Fibroblast of peridontal ligament (primary cell): Measurements from ENCODE around the gene NTRK1.

Source experiments
- DNase-seq: peaks from one replicate; pipeline ENCODE4 v3.0.0-alpha.2; 2010; ENCODE audit errors: extremely low read depth

NTRK1 gene

DNA sequence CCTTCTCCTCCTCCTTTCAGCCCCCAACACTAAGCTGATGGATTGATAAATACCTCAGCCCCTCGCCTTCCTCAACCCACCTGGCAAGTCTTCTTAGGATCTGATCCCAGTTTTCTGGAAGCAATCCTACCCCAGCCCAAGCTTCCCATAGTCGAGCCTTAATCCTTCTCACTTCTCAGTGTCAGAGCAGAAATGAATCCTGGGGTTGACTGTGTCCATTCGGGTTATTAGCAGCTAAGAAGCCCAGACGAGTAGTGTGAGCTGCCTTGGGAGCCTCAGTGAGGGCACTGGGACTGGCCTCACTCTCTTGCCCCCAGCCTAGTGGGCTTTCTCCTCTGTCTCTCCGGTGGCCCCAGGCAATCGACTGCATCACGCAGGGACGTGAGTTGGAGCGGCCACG is 20.4 kb downstream of the NTRK1 start:
- DNase-seq, result no peak

DNA sequence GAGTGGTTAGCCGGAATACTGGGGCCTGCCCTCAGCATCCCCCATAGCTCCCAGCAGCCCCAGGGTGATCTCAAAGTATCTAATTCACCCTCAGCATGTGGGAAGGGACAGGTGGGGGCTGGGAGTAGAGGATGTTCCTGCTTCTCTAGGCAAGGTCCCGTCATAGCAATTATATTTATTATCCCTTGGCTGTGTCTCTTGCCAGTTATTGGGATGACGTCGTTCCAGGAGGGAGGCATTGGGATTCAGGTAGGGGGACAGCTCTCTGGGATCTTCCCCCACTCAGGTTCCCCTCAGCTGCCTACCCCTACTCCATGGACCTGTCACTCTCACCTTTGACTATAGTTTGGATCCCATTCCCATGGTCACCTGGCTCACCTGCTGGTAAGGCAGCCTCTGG is 21.0 kb downstream of the NTRK1 start:
- no peak for DNase-seq

DNA sequence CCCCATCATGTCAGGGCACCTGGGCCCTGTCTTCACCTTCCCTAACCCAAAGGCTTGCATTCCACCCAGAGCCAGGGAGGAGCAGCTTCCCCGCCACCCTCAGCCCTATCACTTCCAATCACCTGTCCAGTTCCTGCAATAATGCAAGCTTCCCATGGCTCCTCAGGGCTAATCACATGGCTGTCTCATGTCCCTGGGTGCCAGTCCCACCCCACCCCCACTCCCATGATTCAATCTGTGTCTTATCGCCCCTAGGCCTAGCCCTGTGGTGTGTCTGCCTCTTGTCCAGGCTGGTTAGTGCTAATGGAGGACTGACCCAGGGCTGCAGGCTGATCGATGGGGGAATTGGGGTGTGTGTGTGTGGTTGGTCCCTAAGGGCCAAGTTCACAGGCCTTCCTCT is 21.9 kb downstream of the NTRK1 start:
- no peak for DNase-seq

DNA sequence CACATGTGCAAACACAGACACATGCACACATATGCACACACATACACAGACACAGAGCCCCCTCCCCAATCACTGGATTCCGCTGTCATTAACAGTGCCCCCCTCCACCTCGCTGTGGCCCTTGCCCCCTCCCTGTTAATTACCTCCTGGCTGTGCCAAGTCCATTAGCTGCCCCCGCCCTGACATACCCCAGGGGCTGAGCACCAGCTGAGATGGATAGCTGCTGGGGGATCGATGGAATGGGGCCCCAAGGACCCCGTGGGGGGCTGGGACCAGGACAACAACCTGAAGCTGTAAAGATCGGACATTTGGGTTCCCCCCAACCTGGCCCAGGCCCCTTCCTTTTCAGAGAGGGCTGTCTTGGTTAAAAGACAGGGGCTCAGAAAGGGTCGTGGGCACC is 23.3 kb downstream of the NTRK1 start:
- no peak for DNase-seq

DNA sequence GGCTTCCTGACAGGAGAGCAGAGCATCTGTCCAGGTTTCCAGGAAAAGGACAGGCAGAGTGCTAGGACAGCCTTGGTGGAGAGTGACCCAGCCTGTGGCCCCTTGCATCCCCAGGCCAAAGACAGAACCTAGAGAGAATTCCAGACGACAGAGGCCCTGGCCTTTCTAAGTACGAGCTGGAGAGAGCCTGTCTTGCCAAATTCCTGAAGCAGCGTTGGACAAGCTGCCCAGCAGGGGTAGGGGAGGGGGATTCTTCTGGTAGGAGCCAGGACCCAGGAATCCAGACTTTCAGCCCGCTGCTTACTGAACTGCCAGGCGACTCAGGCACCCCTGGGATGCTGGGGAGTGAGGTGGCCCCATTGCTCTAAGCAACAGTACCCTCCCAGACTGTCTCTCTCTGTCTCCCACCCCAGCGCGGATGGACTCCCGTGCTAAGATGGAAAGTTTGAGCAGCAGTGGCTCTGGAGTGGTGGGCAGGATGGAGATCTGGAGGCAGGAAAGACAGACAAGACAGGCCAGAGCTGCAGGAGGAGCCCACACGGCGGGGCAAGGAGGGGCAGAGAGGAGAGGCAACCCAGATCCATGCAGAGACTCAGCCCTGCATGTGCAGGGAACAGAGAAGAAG is 24.0 kb downstream of the NTRK1 start:
- DNase-seq, result no peak

DNA sequence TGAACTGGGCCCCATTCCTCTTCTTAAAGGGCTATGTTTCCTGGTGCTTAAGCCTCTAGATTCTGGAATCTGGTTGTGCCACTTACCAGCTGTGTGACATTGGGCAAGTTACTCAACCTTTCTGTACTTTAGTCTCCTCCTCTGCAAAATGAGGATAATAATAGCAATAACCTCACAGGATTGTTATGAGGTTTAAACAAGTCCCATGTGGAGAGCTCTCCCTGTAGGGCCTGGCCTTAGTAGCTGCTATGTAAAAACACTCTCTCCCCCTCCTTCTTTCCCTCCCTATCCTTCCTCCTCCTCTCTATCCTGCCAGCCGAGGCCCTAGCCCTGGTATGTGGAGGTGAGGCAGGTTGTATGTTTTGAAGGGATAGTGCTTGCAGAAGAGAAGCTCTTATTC is 24.6 kb downstream of the NTRK1 start:
- DNase-seq, result peak; percentile 62

DNA sequence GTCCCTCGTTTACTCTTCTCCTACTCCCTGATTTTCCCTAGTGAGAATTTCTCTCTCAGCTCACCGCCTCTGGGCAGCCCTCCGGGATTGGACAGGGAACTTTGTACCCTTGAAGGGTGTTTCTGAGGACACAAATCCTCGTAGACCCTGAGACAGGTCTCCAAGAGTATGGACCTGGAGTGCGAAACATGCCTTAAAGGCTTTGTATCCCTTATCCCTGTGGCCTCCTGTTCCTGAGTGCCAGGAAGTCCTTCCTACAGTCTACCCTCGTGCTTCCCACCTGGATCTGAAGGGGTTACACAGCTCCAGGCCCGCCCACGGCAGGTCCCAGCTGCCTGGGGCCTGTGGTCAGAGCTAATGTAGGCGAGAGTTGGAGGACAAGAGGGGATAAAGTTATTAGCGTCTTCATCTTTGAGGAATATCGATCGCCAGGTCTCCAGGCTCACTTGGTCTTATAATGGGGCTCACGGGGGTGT is 25.3 kb downstream of the NTRK1 start:
- no peak for DNase-seq

DNA sequence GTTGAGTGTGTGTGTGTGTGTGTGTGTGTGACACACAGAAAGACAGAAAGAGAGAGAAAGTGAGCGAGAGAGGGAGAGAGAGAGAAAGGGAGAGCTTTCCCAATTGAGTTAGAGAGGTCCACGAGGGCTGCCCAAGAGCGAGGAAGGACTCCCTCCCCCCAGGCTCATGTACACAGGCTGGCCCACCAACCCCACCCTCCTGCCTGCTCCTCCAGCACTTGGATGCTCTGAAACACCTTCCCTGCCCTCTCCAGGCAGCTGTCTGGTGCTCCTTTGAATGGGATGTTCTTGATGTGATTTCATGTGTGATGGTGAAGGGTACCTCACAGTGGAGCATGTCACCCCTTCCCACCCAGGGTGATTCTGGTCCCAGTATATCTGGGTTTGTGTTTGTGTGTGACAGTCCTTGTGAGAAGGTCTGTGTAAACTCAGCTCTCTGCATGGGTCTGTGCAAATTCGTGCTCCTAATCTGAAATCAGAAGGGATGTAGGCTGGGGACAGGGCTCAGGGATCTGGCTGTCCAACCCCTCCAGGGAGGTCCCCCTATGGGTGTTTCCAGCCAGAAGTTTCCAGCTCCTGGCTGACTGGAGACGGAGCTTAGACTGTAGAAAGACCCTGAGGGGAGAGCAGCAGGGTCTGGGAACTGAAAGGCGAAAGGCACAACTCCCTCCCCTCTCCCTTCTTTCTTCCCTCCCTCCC is 26.1 kb downstream of the NTRK1 start:
- DNase-seq, result no peak

DNA sequence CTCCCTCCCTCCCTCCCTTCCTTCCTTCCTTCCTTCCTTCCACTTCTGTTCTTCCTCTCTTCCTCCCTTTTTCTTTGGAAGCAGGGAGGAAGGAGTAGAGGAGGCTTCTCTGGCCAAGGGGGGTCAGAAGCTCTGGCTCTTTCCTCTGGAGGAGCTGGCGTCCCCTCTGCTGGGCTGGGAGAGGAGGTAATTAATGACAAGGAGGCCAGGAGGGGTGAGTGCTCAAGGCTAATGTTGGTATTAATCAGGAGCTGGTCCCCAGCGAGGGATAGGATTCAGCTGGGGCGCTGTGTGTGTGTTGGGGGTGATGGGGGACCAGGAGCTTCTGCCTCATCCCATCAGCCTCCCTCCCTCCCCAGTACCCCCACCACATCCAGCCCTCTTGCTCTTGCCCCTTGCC is 26.7 kb downstream of the NTRK1 start:
- DNase-seq, result no peak

DNA sequence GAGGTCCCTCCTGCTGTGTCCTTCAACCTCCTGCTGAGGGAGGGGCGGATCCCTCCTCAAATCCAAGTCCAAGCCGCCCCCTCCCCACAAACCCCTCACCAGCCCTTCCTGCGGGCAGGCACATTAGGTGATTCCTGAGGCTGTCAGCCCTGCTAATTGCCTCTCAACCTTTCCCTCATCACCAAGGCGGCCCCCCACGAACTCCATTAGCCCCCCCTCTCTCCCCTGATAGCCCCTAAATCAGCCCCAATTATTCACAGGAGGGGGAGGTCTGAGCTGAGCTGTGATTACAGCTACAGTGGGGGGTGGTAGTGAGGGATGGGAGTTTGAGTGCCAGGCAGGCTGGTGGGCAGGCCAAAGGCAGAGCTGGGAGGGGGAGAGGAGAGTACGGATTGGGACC is 27.1 kb downstream of the NTRK1 start:
- DNase-seq, result no peak

DNA sequence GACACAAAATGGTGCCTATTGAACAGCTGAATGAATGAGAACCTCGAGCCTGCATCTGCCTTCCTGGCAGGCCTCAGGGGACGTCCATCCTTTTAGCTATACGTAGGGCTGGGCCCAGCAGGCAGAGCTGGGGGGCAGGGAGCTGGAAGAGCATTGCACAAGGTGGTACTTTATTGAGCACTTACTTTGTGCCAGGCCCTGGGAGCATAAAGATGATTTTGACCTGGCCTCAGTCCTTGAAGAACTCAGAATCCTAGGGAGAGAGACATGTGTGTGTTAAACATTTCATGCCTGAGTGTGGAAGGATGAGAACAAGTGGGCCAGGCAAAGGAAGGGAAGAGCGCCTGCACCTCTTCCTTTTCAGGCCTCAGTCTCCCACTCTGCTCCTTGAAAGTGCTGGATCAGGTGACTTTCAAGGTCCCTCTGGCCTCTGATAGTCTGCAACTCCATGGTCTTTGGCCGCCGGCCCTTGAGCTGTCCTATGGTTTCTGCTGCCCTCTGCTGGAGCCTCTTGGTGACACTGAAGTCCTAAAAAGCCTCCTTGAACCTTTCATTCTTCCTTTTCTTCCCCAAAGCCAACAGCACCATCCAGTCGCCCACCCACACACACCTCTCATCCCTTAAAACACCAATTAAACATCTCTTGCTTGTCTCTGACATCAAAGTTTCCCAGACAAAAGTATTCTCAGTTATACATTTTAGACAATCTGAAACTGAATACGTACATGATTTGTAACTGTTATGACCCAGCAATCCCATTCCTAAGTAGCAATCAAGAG is 29.3 kb downstream of the NTRK1 start:
- peak; percentile 89 for DNase-seq

DNA sequence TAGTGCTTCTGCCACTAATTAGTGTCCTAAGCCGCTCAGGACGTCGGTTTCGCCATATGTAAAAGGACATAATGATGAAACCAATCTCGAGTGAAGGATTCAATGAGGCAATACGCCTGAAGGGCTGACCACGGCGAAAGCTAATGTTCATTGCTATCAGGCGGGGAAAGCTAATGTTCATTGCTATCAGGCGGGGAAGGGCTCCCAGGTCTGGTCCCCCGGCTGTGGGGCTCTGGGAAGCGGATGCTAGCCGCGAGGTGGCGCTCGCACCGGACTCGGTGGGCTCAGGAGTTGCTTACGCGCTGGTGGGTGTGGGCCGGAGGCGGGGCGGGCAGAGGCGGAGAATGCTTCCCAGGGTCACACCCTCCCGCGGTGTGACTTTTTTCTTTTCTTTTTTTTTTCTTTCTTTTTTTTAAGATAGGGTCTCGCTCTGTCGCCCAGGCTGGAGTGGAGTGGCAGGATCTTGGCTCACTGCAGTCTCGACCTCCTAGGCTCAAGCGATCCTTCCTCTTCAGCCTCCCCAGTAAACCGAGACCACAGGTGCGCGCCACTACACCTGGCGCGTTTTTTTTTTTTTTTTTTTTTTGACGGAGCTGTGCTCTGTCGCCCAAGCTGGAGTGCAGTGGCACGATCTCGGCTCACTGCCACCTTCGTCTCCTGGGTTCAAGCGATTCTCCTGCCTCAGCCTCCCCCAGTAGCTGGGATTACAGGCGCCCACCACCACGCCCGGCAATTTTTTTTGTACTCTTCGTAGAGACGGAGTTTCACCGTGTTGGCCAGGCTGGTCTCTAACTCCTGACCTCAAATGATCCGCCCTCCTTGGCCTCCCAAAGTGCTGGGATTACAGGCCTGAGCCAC is 31.8 kb downstream of the NTRK1 start:
- peak; percentile 86 for DNase-seq

DNA sequence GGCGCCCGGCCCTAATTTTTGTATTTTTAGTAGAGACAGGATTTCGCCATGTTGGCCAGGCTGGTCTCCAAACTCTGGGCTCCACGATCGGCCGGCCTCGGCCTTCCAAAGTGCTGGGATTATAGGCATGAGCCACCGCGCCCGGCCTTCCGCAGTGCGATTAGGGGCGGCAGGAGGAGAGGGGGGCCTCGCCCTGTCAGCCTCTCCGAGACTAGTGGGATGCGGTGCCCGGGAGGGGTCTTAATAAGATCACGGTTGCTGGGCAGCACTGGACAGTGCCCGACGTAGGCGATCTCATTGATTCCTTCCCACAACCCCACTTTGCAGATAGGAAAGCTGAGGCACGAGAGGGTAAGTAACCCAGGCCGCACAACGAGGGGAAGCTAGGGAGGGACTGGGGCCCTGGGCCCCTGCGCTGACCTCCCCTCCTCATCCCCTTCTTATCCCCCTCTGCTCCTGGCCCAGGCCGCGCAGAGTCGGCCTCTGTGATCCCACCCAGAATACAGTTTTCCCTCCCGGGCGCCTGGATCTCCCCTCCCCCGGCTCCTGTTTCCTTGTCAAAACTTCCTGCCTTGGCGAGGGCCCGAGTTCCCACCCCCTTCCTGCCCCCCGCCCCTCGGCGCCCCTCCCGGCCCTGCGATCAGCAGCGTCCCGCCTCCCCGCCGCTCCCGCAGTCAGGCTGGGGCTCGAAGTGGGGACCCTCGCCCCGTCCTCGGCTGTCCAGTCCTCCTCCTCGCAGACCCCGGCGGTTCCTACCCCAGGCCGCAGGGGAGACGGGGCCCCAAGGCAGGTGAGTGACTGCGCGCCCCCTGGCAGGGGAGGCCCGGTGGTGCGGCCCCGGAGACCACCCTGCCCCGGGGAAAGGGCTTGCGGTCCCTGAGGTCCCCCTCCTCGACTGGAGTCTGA is 32.6 kb downstream of the NTRK1 start, which contains the start of gene PEAR1:
PEAR1 (plus strand) TSS at position 671 of the 906 bp plus-strand sequence. CDS start 10,209 bp downstream, outside the sequence.
- no peak for DNase-seq

DNA sequence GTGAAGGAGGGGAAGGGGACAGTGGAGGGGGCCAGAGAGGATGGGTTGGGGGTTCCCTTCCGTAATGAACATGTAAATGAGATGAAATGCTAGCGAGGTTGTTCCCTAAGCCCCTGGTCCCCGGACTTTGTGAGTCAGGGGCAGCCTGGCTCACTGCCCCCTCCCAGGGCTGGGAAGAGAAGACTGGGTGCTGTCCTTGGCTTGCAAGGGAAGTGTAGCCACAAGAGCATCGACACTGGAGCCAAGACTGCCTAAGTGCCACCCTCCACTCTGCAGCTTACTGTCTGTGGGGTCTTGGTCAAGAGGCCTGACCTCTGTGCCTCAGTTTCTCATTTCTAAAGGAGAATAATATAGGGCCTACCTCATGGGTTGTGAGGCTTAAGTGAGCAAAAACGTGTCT is 33.3 kb downstream of the NTRK1 start:
- DNase-seq, result no peak

DNA sequence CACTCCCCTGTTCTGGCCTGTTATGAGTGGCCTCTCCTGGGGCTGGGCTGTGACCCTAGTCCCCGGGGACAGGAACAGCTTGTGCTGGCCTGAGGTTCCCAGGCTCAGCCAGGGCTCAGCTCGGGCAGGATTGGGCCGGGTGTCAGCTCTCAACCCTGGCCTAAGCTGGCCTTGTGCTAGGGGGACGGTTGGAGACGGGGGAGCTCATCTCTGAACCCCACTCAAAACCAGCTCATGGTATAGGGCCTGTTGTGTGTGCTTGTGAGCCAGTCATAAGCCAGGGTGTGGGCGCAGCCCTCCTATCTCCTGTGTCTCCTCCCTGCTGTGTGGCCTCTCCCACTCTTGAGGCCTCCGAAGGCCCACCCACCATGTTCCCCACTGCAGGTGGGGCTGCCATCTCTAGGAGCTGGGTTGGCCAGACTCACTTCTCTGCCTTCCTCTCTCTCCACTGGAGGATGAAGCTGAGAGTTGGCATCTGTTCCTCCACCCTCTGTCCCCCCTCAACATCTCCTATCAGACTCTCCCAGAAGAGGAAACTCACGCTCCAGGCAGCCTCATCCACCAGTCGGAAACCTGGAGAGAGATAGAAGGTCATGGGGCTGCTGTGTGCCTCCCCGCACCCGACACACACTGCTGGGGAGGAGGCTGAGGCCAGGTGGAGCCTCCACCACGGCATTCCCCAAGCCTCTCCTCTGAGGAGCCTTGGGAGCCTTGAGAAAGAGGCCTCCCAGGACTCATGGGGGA is 34.2 kb downstream of the NTRK1 start:
- DNase-seq, result peak; percentile 55

DNA sequence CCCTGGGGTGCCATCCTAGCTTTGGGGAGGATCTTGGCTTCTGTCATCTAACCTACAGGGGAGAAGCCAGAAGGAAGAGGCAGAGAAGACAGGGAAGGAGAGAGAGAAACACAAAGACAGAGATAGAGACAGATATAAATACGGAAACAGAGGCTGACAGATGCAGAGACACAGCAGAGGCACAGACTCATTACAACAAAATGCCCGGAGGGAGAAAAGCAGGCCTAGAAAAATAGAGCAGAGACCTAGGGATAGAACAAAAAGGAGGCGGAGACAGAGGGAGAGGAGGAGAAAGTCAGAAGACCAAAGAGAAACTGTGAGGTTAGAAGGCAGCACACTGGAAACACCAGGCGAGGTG is 34.8 kb downstream of the NTRK1 start:
- peak; percentile 52 for DNase-seq

DNA sequence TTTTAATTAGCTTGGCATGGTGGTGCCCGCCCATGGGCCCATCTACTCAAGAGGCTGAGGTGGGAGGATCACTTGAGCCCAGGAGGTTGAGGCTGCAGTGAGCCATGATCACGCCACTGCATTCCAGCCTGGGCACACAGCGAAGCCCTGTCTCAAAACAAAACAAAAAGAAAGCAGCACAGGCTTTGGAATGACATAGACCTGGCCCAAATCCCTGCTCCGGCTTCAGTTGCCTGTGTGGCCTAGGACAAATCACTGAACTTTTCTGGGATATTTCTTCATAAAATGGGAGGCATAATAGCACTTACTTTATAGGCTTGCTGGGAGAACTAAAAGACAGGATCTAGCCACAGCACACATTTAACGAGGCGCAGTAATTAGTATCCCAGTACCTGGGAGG is 35.3 kb downstream of the NTRK1 start:
- no peak for DNase-seq

DNA sequence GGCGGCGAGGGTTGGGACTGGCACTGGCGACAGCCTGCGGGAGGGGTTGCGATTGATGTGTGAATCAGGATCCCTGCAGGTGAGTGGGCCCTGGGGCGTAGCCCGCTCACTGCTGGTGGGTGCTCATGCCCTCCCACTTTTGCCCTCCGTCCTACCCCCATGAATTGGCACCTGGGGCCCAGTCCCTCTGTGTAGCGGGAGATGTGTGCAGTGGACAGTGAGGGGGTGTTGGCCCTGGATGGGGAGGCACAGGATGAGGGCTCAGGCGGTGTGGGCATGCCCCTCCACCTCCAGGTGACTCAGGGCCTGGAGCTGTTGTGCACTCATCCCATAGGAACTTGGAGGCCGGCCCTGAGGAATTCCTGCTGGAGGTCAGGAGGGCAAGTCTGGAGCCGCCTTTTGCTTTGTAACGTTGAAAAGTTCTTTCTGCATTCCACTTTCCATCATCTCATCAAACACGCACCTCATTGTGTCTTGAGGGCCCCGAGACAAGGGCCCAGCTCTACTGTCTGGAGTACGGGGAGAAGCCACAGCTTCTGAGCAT is 35.9 kb downstream of the NTRK1 start:
- DNase-seq, result peak; percentile 83

DNA sequence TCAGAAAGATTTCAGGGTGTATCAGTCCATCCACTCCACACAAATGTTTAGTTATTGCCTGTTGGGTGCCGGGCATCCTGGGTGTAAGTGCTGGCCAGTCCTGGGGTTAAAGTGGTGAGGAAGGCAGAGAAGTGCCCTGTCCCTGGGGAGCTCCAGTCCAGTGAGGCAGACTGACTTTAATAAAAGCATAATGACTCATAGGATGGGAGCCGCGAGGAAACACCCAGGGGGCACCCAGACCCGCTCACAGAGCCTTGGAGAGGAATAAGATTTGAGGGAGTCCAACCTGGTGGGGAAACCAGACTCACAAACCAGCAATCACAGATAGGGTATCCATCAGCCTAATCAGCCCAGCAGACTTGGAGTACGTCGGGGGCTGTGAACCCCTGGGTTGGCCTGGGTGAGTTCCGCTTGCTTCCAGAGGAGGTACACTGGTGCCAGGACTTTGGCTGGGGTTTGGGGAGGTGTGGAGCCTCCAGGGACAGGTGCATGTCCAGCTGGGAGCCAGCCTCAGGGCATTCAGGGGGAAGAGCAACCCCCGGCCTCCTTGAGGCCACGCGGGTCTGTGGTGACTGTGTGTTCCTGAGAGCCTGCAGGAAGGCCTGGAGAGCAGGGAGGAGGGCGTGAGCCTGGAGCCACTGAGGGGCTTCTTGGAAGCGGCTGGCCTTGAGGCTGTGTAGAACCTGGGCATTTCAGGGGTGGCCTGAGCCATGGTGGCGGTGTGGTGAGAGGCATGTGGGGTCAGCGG is 36.6 kb downstream of the NTRK1 start:
- peak; percentile 60 for DNase-seq
